HepG2 (cell line): ENCODE results near the gene SEC14L1.

ENCODE experiments used
- CEBPB ChIP-seq: IDR thresholded peaks from 2 replicates; pipeline ENCODE4 v1.6.1; 2011; ENCODE audit warnings: low read depth, low read length, improper control_type of control experiment, borderline replicate concordance
- CHD4 ChIP-seq: fragments of 200-600 bp; sonication (generic); IDR thresholded peaks from 2 replicates; pipeline ENCODE4 v1.7.0; 2017; ENCODE audit warnings: mild to moderate bottlenecking, low read length, borderline replicate concordance
- ESRRA ChIP-seq: sonication (generic); formaldehyde crosslinking; IDR thresholded peaks from 2 replicates; pipeline ENCODE4 v1.5.1; 2020; ENCODE audit warnings: mild to moderate bottlenecking, low read depth, missing genetic modification reagents
- FOXM1 ChIP-seq: sonication (generic); formaldehyde crosslinking; IDR thresholded peaks from 2 replicates; pipeline ENCODE4 v1.5.0; 2020; ENCODE audit warnings: missing genetic modification reagents
- KLF13 ChIP-seq: sonication (generic); formaldehyde crosslinking; IDR thresholded peaks from 2 replicates; pipeline ENCODE4 v1.4.0; 2020; ENCODE audit warnings: mild to moderate bottlenecking, missing genetic modification reagents
- TARDBP ChIP-seq: sonication (generic); formaldehyde crosslinking; IDR thresholded peaks from 2 replicates; pipeline ENCODE4 v1.8.0; 2022; ENCODE audit warnings: mild to moderate bottlenecking, missing genetic modification reagents
- ZNF326 ChIP-seq: sonication (generic); formaldehyde crosslinking; IDR thresholded peaks from 2 replicates; pipeline ENCODE4 v1.4.0; 2020; ENCODE audit warnings: missing genetic modification reagents, borderline replicate concordance
- ZNF766 ChIP-seq: sonication (generic); formaldehyde crosslinking; IDR thresholded peaks from 2 replicates; pipeline ENCODE4 v1.5.0; 2020; ENCODE audit warnings: missing genetic modification reagents, borderline replicate concordance
- TF ChIP-seq, protein P1 (sequence below): sonication (generic); formaldehyde crosslinking; IDR thresholded peaks from 2 replicates; pipeline ENCODE4 v1.5.0; 2020; ENCODE audit warnings: mild to moderate bottlenecking, missing genetic modification reagents, moderate library complexity
- TF ChIP-seq, protein P2 (sequence below): sonication (generic); formaldehyde crosslinking; IDR thresholded peaks from 2 replicates; pipeline ENCODE4 v1.5.1; 2020; ENCODE audit warnings: missing genetic modification reagents, mild to moderate bottlenecking, borderline replicate concordance
- TF ChIP-seq, protein P3 (sequence below): sonication (generic); formaldehyde crosslinking; IDR thresholded peaks from 2 replicates; pipeline ENCODE4 v1.8.1; 2023; ENCODE audit warnings: mild to moderate bottlenecking, inconsistent platforms, moderate library complexity, missing genetic modification reagents, borderline replicate concordance

DNA sequence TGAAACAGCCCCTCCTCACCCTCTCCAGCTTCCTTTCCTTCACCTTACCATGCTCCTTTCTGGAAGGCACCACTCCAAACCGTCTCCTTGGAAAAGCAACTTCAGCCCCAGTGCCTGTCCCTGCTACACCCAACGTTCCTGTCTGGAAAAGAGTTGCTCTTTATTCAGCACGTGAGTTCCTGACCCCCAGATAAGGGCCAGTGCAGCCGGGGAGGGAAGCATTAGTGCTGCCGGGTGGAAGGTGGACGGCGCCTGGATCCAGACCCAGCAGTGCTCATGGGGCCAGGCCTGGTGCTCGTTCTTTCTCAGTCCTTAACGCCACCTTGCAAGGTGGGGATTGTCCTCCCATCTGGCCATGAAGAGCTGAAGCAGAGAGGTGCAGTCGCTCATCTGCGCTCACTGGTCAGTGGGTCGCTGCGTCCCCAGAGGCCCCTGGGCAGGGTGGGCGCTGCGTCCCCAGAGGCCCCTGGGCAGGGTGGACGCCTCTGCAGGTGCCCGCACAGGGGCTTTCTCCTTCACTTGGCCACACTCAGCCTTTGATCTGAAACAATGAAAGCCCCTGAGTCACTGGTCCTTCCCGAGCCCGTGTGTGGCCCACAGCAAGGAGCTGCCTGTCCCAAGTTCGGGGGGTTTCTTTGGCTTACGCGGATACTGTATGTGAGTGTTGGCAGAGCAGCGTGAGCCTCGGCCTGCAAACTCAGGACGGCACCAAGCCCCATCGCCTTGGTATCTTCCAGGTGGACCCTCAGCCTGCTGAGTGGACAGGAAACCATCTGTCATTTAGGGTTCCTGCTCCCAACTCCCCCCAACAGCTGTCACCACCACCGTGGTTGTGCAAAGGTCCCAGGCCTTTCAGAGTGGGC lies 117.1 kb downstream of the SEC14L1 start:
- TF ChIP-seq KLF13 (CRISPR knock-in tag), result no peak
- TF ChIP-seq, protein P1, sequence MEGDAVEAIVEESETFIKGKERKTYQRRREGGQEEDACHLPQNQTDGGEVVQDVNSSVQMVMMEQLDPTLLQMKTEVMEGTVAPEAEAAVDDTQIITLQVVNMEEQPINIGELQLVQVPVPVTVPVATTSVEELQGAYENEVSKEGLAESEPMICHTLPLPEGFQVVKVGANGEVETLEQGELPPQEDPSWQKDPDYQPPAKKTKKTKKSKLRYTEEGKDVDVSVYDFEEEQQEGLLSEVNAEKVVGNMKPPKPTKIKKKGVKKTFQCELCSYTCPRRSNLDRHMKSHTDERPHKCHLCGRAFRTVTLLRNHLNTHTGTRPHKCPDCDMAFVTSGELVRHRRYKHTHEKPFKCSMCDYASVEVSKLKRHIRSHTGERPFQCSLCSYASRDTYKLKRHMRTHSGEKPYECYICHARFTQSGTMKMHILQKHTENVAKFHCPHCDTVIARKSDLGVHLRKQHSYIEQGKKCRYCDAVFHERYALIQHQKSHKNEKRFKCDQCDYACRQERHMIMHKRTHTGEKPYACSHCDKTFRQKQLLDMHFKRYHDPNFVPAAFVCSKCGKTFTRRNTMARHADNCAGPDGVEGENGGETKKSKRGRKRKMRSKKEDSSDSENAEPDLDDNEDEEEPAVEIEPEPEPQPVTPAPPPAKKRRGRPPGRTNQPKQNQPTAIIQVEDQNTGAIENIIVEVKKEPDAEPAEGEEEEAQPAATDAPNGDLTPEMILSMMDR, result no peak
- TF ChIP-seq ESRRA (CRISPR knock-in tag), result no peak
- no peak for TF ChIP-seq FOXM1 (CRISPR knock-in tag)
- no peak for TF ChIP-seq ZNF326 (CRISPR knock-in tag)
- TF ChIP-seq ZNF766 (CRISPR knock-in tag), result no peak
- TF ChIP-seq, protein P2, sequence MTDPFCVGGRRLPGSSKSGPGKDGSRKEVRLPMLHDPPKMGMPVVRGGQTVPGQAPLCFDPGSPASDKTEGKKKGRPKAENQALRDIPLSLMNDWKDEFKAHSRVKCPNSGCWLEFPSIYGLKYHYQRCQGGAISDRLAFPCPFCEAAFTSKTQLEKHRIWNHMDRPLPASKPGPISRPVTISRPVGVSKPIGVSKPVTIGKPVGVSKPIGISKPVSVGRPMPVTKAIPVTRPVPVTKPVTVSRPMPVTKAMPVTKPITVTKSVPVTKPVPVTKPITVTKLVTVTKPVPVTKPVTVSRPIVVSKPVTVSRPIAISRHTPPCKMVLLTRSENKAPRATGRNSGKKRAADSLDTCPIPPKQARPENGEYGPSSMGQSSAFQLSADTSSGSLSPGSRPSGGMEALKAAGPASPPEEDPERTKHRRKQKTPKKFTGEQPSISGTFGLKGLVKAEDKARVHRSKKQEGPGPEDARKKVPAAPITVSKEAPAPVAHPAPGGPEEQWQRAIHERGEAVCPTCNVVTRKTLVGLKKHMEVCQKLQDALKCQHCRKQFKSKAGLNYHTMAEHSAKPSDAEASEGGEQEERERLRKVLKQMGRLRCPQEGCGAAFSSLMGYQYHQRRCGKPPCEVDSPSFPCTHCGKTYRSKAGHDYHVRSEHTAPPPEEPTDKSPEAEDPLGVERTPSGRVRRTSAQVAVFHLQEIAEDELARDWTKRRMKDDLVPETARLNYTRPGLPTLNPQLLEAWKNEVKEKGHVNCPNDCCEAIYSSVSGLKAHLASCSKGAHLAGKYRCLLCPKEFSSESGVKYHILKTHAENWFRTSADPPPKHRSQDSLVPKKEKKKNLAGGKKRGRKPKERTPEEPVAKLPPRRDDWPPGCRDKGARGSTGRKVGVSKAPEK (CRISPR knock-in tag), result no peak
- TF ChIP-seq CHD4, result no peak
- no peak for TF ChIP-seq TARDBP
- TF ChIP-seq, protein P3, sequence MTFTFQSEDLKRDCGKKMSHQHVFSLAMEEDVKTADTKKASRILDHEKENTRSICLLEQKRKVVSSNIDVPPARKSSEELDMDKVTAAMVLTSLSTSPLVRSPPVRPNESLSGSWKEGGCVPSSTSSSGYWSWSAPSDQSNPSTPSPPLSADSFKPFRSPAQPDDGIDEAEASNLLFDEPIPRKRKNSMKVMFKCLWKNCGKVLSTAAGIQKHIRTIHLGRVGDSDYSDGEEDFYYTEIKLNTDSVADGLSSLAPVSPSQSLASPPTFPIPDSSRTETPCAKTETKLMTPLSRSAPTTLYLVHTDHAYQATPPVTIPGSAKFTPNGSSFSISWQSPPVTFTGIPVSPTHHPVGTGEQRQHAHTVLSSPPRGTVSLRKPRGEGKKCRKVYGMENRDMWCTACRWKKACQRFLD (CRISPR knock-in tag), result no peak
- TF ChIP-seq CEBPB, result no peak
